Hematopoietic multipotent progenitor cell (in vitro differentiated cells): ENCODE results near the gene OR51T1. TPM values are rescaled to one million over a fixed set of nuclear protein-coding genes. Genes with fewer than 3 reads are reported as not detected.

Source experiments
- DNase-seq, 3 donors: peaks; one replicate each; pipeline ENCODE4 v3.0.0-alpha.2; 2011 to 2015; ENCODE audit warnings: low read depth in 2 of 3, low spot score in 2 of 3
- total RNA-seq: library from RNA; depleted of rRNA; stranded (reverse); fragments of >200 nt; gene quantifications from one replicate; pipeline ENCODE4 v1.2.3, GENCODE V29; 2012

OR51T1 gene
- total RNA-seq, 1 donor, result not detected

DNA sequence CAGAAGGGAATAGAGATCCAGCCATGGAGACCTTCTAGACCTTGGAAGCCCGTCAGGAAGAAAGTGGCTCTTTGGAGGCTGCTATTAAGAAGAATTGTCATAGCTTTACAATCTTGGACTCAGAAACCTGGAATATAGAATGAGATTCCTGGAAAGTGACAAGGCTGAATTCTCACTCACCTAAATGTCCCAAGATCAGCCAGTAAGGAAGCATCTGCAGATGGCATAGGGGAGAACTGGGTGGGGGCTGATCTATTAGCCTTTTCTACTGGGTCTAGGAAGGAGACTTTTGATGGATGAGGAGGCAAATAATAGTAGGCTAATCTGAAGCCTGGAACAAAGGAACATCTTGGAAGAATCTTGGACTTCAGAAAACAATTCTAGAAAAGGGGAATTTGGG lies 42.5 kb downstream of the OR51T1 start, which contains the start of gene OR51G1:
TSS of gene OR51G1 (minus strand) at position 101 of the 400 bp plus-strand sequence. CDS start at position 101, 0 bp downstream.
- no peak for DNase-seq

- no peak for DNase-seq
Observed at GRCh38 chr11:4926608-4927007, 44.9 kb downstream of the OR51T1 start.

Other genes starting within 250 kb of the OR51T1 start
- gene OR51D1, start 244.4 kb upstream of the OR51T1 start, total RNA-seq, result under 0.01 TPM
- gene OR51E1, start 237.9 kb upstream of the OR51T1 start, total RNA-seq, result not detected
- under 0.01 TPM for gene OR51E2, start 184.0 kb upstream of the OR51T1 start, total RNA-seq
- not detected for gene MMP26, start 177.1 kb upstream of the OR51T1 start, total RNA-seq
- gene OR51F1, start 112.0 kb upstream of the OR51T1 start, total RNA-seq, result not detected
- not detected for gene OR52R1, start 77.5 kb upstream of the OR51T1 start, total RNA-seq
- gene OR51F2, start 60.6 kb upstream of the OR51T1 start, total RNA-seq, result not detected
- not detected for gene OR51S1, start 32.7 kb upstream of the OR51T1 start, total RNA-seq
- not detected for gene OR51A7, start 21.9 kb downstream of the OR51T1 start, total RNA-seq
- gene OR51G2, start 37.5 kb downstream of the OR51T1 start, total RNA-seq, result not detected
- gene OR51G1, start 42.4 kb downstream of the OR51T1 start, total RNA-seq, result not detected
- gene OR51A4, start 65.7 kb downstream of the OR51T1 start, total RNA-seq, result under 0.01 TPM
- gene OR51A2, start 73.8 kb downstream of the OR51T1 start, total RNA-seq, result not detected
- gene OR51L1, start 113.0 kb downstream of the OR51T1 start, total RNA-seq, result under 0.01 TPM
- not detected for gene OR52J3, start 164.6 kb downstream of the OR51T1 start, total RNA-seq
- gene OR52E2, start 177.7 kb downstream of the OR51T1 start, total RNA-seq, result not detected
- under 0.01 TPM for gene OR52E1, start 187.7 kb downstream of the OR51T1 start, total RNA-seq